HG02588 (cell line): Measurements from ENCODE around the gene ARHGDIB.

ENCODE experiments used
- ATAC-seq: cut with Tn5 transposase; IDR thresholded peaks from one replicate; pipeline ENCODE4 v1.9.1; 2021; ENCODE audit warnings: mild to moderate bottlenecking, moderate library complexity; ENCODE audit not compliant: unreplicated experiment

ARHGDIB gene

GRCh38 chr12:14984036-14984435, 22.6 kb upstream of the ARHGDIB start:
- ATAC-seq, result no peak

- ATAC-seq, result no peak
These were observed 21.6 kb upstream of the ARHGDIB start for GRCh38 chr12:14982991-14983390.

DNA sequence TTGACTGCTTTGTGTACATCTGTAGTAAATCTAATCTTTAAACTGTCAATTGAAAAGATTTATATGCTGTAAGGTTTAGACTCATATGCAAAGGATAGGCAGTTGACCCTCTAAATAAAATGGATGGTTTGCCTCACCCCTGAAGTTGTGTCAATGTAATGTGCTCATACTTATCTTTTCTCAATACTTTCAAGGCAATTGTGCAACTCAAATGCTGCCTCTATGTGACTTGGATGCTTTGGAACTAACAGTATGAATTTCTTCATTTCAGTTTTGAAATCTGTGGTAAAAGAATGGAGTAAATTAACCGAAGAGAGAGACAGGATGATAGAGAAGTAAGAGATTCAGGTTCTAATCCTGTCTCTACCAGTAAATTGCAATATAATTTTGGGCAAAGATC, 21.2 kb upstream of the ARHGDIB start:
- no peak for ATAC-seq

- ATAC-seq, result no peak
These were observed 19.6 kb upstream of the ARHGDIB start for GRCh38 chr12:14981049-14981448.

- ATAC-seq, result no peak
These were observed 18.1 kb upstream of the ARHGDIB start for GRCh38 chr12:14979468-14979867.

DNA sequence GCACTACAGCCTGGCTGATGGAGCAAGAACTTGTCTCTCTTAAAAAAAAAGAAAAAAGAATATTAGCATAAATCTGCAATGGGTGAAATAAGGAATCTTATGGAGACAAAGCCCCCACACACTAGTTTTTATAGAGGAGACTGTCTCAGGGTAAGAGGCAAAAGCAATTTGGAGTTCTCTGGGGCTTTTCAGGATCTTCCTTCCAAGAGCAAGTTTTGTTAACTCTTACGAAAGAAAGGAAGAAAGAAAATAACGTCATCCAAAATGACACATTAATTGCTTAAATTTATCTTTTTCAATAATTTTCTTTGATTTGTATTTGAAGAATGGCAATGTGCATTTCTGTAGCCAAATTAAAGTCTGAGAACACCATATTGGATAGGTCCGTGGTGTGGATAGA, 15.3 kb upstream of the ARHGDIB start:
- no peak for ATAC-seq

DNA sequence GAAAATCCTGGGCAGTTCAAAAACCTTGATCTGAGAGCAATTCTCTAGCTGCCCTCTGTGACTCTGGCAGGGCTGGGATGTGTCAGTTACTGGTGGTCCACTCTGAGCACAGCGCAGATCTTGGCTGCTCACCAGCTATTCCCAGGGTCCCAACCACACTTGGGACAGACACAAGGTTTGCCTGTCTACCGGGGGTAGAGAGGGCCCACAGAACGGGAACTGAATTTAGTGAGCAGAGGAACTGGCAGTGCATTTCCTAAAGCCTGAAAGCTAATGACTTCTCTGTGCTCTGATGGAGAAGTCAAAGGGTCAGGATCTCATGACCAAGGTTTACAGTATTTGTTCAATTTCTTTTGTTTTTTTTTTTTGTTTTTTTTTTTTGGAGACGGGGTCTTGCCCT, 14.1 kb upstream of the ARHGDIB start:
- ATAC-seq, result no peak

DNA sequence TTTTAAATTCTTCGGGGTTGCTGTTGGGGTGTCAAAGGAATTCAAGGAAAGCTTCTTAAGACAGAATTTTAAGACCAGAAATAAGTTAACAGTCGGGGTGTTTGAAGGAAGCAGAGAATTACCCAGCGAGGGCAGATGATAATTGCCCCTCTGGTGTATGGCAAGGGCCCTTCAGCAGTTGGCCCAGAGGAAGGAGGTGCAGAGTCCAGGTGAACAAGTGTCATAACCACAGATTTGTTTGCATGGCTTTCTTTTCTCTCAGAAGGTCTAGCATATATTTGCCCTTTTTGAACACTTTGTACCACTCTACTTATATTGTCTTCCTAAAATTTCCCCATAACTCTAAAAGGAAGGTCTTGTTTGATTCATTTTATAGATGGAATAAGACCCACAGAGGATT, 13.2 kb upstream of the ARHGDIB start:
- no peak for ATAC-seq

GRCh38 chr12:14972816-14973215, 11.4 kb upstream of the ARHGDIB start, which contains the start of gene PDE6H:
Gene PDE6H, plus strand, starts transcription at chr12:14973042. Its CDS starts 4,971 bp downstream, at chr12:14978013.
- ATAC-seq, result no peak

GRCh38 chr12:14970473-14970872, 9.1 kb upstream of the ARHGDIB start:
- ATAC-seq, result no peak

- no peak for ATAC-seq
These were observed 7.1 kb upstream of the ARHGDIB start for GRCh38 chr12:14968478-14968877.

DNA sequence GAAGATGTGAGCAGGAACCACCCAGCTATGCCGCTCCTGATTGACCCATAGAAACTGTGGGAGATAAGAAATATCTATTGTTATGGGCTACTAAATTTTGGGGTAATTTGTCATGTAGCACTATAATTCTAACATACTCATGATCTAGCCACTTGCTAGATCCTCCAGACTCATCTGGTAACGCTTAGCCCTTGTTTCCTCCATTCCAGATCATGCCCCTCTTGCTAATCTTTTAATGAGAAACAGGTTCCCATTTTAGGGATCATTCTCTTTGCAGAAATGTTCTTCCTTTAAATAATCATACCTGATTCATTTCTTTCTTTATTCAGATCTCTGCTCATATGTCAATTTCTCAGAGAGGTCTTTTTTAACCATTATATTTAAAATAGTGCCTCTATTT, 3.8 kb upstream of the ARHGDIB start:
- ATAC-seq, result no peak

GRCh38 chr12:14964406-14964805, 3.0 kb upstream of the ARHGDIB start:
- ATAC-seq, result no peak

GRCh38 chr12:14963520-14963919, 2.1 kb upstream of the ARHGDIB start:
- ATAC-seq, result no peak

DNA sequence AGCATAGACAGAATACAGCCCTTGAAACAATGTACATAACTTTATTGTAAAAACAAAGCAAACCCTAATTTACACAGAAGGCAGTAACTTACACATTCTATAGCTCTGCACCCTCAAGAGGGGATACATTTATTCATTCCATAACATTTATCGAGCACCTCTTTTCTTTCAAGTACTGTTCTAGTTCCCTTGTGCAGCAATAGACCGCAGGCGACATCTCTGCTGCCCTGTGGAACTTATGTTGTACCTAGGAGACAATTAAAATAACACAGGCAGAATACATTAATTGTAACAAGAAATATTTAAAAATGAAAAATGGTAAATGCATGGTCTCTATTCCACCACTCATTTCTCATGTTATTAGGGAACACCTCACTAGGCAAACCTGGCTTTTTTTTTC, 1.4 kb upstream of the ARHGDIB start:
- ATAC-seq, result no peak

GRCh38 chr12:14962153-14962539, 745 bp upstream of the ARHGDIB start:
- ATAC-seq, result no peak

GRCh38 chr12:14960548-14961465, 594 bp downstream of the ARHGDIB start:
- peak; percentile 39 for ATAC-seq

DNA sequence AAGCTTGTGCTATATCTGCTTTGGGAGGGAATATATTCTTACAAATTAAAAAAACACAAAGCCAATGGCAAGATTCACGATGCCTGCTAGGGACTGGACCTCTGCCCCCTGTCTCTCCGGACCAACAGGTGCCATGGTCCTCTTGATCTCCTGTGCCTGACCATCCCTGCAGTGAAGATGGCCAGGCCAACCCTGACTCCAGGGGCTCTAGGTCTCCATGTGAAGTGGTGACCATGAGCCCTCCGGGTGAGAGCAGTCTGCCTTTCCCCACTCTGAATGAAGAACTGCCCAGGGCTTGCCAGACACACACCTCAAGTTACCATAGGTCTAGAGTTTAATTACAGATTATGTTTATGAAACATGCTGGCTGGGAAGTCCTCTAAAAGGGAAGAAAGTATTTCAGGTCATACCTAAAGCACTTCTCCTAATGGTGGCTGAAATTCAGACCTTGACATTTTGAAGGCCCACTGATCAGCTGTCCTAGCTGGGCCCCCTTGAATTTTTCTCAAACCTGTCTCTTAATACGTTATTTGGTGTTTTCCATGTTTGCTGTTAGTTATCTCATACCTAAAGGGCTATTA, 1.4 kb downstream of the ARHGDIB start:
- no peak for ATAC-seq

DNA sequence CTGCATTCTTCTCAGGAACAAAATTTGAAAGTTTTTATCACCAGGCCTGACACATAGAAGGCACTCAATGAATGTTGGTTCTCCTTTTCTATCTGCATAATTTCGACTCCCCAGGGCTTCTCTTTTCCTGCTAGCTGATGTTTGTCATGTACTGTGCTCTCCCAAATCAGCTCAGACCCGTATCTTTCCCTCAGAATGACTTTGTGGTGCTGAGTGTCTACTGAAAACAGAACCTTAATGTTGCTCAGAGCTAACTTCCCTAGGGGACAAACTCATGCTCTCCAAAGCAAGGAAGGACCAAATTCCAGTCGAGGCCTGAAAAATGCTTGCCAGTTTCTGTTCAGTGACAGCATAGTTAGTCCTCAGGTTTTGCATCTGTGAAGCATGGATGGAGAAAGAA, 1.9 kb downstream of the ARHGDIB start:
- ATAC-seq, result no peak

DNA sequence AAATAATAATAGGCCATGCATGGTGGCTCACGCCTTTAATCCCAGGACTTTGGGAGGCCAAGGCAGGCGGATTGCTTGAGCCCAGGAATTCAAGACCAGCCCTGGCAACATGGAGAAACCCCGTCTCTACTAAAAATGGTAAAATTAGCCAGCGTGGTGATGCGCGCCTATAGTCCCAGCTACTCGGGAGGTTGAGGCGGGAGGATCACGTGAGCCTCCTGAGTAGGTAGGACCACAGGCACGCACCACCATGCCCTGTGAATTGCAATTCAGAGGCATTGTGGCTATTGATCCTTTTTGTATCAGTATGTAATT, 2.3 kb downstream of the ARHGDIB start:
- no peak for ATAC-seq

DNA sequence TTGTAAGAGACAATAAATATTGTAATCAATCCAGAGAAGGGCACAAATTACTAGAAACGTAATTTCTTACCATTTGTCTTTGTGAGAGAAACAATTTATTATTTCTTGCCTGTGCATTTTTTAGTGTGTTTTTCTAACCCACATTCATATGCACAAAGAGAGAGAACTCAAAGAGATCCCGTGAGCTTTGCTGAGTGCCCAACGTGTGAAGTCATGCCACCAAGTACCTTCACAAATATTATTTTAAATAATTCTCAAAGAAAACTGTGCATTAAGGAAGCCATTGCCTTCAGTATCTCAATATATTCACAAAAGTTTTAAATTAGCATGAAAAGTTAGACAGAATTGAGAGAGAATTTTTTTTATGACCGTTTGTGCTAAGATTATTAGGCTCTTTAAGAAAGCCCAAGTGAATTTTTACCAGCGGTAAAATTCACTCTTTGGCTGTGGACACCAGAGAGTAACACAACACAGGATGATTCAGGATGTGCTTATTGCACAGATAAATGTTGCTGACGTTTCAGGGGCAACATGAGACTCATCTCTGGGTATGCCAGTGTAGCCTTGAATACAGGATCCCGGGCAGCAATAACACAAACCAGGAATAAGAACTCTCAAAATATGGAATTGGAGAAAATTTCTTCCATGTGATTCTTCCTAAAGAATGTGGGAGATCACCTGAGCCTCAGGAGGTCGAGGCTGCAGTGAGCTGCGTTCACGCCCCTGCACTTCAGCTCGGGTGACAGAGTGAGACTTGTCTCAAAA, 2.9 kb downstream of the ARHGDIB start:
- ATAC-seq, result no peak
